NCI-H510A treated with DMSO at 0.1 percent for 48 hours (cell line): Measurements from ENCODE around the gene OS9.

Experiments used
- DNase-seq: peaks from one replicate; lab custom pipeline; 2025; lab: John Stamatoyannopoulos, UW

Gene OS9

DNA sequence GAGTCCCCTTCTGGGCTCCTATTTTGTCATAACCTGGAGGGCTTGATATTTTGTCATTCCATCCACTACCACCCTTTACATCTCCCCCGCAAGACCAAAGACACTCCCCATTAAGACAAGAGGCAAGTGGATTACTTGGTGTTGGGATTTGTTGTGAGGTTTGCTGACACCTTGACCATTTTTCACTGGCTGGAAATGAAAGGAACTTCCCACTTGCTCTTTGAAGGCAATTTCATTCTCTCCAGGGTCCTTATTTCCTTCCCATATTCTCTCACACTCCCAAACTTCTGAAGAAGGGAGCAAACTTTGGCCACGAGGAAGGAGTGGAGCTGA is 29.7 kb downstream of the OS9 start:
- no peak for DNase-seq

DNA sequence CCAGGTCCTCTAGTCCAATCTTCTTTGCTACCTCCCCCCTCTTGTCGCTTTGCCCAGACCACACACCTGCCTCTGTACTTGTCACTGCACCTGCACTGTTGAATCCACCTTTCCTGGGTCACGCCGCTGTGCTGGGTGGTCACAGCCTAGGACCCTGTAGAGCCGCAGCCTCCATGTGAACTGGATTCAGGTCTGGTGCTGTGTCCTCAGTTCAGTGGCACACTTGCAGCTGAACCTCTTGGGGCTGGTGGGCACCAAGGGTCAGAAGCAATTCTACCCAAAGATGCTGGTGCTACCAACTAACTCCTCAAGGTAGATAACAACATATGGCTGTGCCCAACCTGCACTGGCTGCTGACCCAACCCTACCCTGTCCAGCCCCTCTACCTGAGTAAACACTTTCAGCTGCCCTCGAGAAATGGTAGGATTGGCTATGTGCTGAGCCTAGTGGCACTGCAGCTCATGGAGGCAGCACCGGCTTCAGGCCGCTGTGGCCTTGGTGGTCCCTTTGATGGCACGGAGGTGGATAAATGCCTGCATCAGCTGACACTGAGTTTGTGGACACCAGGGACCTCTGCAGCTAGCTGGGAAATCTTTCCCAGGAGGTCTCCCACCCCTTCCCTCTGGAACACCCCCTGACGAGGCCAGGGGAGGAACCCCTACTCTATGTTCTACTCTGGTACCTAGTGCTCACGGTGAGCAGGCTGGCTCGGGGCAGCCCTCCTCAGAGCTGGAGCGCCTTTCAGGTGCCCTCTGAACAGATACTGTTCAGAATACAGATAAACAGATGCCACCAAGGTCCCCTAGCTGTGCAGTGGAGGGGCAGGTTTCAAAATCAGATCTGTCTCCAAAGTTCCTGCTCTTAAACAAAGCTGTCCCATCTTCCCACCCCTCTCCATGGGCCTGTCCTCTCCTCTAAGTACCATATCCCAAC is 30.3 kb downstream of the OS9 start:
- DNase-seq = no peak

DNA sequence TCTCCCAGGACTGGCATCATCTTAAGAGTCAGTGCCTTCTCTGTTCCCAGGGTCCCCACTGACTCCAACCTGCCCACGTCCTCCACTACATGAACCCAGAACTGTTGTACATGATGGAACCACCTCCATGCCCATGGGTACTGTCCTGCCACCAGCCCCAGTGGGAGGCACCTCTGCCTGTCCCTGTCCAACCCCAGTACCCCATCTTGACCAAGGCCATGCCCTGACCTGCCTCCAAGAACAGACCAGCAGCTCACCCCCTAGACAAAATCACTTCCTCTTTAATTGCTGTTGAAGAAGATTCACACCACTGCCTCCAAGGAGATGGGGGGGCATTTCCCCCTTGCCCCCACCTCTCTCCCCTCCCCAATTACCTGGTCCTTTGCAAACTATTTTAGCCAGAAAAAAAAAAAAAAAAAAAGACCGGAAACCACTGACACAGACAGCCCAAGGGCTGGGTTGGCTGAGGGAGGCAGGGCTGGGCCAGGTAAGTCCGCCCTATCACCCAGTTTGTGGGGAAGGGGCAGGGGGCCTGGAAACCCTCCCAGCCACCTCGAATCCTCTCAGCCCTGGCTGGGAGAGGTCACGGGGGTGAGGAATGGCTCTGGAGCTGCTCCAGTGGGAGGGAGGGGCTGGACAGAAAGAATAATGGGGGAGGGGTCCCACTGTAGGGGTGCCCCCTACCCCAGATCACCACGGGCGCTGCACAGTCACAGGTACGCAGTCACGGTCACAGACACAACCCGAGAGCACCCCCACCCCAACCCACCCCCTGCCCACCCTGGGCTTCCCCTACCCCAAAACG is 31.2 kb downstream of the OS9 start:
- no peak for DNase-seq

DNA sequence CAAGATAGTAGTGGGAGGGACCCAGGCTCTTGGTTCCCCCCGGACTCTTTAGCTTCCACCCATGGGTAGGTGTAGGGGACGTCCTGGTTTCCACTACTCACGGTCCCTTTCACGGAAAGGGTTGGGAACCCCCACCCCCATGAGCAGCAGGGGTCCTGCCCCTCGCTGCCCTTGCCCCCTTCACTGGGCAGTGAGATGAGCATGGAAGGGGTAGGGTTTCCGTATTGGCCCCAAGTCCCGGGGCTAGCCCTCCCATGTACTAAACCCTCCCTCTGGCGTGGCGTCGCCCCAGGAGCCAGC is 31.9 kb downstream of the OS9 start:
- DNase-seq = no peak

DNA sequence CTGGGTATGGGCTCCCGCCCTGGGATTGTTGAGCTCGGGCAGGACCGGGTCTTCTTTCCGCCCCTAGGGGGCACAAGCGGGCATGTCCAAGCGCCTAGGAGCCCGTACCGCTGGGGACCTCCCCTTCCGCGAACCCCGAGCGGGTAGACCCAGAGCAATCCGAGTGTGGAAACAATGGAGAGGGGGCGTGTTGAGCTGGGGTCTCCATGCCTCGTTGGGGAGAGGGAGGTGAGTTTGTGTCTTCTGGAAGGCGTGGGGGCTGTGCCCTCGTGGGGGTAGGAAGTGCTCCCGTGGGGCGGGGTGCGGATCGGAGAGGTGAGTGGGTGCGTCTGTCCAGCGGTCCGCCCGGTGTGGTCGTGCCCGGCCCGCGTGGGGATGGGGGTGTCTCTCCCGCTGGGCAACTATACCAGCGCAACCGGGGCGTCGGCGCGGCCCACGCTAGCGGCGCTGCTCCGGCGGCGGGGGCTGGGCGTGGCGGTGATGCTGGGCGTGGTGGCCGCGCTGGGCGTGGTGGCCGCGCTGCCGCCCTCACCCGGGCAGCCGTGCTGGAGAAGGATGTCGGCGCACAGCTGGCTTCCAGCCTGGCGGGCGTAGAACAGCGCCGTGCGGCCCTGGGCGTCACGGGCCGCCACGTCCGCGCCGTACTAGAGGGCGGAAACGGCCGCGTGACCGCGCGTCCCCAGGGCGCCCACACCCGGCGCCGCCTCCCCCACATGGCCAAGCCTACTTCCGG is 32.4 kb downstream of the OS9 start:
- peak; percentile 91 for DNase-seq

DNA sequence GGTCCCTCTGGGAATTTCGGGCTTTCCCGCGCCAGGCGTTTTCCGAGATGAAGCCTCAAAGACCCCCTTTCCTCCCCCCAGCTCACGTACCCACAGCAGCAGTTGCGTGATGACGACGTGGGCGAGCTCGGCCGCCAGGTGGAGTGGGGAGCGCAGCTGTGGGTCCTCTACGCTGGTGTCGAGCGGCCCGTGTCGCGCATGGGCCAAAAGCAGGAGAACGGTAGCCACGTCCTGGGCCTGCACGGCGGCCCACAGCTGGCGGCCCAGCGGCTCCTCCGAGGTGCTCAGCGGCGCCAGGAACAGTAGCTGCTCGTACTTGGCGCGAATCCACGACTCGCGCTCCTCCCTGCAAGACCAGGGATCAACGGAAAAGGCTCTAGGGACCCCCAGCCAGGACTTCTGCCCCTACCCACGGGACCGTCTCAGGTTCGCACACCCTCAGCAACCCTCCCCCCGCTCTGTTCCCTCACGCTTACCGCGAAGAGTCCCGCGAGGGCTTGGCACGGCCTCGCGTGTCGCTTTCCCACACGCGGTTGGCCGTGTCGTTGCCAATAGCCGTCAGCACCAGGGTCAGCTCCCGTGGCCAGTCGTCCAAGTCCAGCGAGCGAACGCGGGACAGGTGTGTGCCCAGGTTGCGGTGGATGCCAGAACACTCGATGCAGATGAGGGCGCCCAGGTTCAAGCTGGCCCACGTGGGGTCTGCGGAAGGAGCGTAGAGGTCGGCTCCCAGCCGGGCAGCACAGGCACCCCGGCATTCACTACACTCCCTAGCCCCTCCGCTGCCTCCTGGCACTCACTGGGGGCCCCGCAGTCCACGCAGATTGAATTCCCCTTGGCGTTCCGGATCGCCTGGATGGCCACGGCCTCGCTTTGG is 33.2 kb downstream of the OS9 start:
- no peak for DNase-seq

DNA sequence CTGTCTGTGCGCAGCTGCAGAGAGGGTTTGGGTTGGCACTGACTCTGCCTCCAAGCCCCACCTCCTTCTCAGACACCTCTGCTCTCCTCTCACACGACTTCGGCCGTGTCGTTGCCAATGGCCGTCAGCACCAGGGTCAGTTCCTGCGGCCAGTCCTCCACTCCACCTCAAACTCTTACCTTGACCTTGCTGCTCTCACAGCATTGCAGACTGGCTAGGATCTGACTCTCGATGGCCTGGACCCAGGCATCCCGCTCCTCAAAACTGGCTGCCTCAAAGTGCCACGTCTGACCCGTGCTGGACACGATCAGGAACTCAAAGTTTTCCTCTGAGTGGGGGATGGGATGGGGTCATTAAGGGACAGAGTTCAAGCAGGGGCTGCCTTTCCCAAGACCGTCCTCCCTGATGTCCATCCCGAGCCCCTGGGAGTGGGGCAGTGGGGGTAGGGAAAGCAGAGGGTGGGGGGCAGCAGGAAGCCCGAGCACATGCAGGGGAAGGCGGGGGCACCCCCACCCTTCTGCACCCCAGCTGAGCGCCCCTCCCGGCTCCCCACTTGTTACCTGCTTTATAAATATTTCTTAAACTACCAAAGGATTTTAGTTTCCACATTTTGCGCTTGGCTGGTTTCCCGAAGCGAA is 33.9 kb downstream of the OS9 start:
- no peak for DNase-seq

DNA sequence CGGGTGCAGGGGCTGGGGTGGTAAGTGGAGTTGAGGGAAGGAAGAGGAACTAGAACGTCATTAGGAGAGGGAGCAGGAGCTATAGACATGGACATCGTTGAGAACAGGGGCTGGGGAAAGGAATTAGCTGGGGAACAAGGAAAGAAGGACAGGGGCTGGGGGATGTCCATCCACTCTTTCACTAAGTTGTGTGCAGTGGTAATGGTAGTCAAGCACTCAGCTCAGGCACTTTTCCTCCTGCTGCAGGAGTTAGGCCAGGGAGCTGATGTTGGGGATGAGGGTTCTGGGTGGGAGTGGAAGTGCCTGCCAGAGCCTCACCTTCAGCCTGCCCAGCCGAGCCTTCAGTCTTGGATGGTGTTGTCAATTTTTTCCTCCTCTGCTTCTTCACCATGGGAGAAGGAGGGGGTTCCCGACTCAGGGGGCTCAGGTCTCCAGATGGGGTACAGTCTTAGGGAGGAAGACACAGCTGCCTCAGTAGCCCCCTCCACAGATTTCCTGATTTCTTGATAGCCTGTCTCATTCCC is 35.5 kb downstream of the OS9 start:
- DNase-seq = no peak

DNA sequence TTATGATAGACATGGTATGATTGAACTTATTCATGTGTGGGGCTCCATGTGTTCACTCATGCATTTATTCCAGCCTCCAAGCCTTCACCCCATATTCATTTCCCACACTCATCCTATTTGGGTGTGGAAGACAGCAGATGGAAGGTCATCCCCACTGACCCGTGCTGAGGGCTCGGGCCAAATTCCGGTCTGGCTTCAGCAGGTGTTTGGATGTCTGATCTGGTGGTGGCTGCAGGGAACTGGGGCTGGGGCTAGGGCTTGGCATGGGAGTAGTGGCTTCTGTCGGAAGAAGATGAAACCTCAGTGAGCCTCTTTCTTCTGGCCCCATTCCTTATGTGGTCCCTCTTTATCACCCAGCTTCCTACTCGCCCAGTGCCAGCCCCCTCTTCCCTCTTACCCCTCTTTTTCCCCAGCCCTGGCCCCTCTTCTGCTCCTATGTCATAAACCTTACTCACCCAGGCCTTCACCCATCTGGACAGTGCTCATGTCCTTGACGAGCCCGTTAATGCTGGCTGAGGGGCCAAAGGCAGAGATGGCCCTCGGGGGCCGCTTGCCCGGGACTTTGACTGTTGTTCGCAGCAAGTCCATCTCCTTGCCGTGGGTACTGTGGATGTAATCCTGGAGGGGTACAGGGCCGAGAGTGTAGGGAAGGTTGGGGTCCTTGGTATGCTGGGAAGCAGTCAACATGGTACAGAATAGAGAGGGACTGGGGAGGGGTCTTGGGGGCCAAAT is 36.6 kb downstream of the OS9 start:
- DNase-seq = no peak

DNA sequence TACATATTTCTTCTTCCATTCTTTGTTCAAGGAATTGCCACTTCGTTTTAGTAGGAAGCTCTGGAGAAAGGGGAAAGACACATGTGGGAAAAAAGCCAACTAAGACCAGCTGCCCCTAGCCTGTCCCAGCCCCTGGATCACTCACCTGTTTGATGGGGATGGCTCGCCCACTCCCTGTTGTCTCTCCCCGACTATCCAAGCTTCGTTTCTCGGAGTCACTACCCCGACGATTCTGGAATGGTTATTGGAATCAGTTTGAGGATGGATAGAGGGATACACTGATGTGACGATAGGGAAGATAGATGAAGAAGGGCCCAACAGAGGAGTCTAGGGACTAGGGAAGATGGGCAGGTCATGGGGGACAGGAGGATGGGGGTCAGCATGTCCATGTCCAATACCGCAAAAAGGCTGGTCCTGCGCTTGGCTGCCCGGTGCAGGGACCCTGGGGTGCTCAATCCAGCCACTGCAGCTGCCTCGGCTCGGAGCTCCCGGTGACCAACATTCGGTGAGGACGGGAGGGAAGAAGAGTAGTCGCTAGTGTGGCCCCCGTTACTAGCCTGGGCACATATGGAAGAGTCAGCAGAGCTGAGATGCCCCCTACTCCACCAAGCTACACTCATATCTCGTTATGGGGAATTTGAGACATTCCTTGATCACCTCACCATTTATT is 37.6 kb downstream of the OS9 start:
- no peak for DNase-seq

DNA sequence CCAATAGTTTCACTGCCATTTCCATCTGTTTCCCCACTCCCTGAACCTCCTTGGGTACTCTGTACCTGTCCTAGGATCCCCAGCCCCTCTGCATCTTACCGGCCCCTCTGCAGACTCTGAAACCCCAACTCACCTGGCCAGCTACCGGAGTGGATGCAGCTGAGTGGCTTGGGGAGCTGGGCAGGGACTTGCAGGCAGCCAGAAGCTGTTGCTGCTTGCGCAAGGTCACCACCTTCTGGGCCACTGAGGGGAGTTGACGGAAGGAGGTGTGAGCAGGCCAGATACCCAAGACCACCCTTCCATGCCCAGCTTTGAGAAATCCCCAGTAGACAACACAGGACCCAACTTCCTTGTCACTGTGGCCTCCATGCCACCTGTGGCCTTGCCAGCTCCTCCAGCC is 38.3 kb downstream of the OS9 start:
- no peak for DNase-seq

DNA sequence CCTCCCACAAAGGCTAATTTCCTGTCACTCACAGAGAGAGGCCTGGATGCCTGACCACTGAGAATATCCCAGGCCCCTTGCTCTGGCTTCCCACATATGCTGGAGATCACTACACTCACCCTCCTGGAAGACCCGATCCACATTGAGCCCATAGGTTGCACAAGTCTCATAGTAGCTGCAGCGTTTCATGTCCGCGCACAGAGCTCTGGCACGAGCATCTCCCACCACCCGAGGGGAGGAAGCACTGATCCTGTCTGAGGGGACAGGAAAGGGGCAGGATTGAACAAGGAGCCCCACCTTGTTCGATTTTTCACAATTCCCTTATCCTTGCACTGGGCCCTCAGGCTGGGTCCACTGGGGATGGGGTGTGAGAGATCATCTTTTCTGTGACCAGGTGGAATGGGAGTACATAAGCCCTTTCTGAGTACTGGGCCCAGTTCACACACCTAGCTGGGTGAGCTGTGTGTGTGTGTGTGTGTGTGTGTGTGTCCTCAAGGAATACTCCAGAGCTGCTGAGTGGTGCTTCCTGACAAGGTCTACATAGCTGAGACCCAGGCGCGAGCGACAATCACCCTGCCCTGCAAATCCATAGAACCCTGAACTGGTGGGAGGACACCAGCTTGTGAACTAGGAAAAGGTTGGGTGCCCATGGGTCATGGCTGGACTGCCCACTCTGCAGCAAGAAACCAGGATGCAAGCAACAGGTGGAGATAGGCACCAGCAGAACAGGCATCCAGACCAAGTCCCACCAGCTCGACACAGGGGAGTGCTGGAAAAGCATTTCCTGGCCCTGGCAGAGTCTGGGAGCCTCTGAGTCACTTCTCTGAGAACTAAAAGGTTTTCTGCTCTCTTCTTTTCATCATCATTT is 39.0 kb downstream of the OS9 start:
- DNase-seq = no peak

DNA sequence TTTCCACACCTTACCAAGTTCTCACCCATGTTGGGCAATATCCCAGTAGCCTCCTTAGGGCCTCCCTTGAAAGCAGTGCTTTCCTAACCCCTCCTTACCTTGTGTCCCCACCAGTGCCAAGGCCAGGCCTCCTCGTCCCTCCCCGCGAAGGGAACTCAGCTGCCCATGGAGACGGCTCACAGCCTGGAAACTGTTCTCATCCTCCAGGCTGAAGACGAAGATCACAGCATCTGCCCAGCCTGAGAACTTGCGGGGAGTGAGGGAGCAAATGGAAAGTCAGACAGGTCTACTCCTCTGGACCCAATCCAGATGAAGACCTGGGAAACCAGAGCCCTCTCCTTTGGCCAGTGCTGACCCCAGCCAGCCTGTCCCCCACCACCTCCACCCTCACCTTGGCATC is 40.0 kb downstream of the OS9 start:
- DNase-seq = no peak

DNA sequence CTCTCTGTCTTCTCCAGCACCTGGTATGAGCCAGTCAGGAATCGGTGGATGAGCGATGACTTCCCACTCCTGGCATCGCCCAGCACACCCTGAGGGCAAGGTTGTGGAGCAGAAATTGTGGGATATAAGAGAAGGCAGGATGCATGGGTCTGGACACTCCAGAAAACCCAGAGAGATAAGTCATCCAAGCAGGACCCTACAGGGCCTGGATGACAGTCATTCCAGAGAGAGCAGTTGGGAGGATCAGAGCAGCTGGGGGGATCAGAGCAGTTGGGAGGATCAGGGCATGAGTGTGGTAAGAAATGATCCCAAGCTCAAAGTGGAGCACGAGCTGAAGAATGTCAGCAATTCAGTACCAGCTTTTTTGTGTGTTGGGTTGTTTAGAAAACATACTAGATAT is 40.7 kb downstream of the OS9 start:
- DNase-seq = no peak

DNA sequence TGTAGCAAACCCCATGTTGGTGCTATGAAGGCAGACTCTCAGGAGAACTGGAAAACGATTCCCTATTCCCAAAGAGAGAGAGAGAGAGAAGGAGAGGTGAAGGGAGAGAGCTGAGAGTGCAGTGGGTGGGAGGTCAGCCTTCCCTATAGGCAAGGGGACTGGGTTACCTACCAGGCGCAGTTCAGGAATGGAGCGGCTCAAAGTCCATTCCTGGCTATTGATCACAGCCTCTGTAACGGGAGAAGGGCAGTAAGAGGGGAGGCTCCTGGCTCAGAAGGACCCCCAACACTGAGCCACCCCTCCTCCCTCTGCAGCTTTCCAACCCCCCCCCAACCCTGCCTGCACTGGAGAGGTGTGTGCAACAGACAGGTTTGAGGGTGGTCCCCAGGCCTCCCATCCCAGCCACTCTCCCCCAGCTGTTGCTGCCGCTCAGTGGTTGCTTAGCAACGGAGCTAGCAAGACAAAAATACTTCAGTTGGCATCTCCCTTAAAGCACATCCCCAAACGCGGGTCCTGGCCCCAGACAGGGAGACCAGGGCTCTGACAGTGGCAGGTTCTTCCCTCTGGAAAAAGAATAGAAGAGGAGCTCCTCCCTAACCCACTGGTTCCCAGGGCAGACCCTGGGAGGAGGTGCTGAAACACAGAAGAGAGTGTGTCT is 41.4 kb downstream of the OS9 start:
- no peak for DNase-seq

DNA sequence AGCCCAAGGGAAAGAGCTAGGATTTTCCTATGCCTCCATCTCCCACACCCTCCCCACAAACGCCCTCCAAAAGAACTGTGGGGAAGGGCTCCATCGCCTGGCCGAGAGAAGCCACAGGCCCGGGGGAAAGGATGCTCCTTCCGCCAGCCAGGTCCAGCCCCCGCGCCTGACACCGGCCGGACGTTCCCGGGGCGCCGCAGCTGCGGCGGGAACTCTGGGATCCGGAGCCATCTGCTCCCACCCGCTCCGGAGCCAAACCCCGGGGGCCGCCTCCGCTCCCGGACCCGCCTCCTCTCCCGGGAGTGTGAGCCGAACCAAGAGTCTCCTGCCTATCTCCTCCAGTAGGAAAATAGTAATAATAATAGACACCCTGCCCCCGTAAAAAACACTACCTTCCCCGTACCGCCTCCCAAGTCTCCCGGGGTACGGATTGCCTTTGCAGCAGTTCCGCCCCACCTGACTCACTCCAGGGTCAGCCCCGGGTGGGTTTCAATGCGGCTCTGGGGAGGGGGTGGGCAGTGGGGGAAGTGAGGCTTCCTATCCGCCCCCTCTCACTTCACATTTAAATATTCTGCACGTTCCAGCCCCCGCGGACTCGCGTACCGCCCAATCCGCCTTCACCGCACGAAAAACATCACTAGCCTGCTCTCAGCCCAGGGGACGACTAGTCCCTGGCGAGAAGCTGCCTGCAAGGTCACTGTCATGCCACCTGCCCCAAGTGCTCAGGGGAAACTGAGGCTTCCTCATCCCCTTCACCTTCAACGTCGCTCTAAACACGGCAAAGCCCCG is 42.2 kb downstream of the OS9 start:
- DNase-seq = peak; percentile 66

DNA sequence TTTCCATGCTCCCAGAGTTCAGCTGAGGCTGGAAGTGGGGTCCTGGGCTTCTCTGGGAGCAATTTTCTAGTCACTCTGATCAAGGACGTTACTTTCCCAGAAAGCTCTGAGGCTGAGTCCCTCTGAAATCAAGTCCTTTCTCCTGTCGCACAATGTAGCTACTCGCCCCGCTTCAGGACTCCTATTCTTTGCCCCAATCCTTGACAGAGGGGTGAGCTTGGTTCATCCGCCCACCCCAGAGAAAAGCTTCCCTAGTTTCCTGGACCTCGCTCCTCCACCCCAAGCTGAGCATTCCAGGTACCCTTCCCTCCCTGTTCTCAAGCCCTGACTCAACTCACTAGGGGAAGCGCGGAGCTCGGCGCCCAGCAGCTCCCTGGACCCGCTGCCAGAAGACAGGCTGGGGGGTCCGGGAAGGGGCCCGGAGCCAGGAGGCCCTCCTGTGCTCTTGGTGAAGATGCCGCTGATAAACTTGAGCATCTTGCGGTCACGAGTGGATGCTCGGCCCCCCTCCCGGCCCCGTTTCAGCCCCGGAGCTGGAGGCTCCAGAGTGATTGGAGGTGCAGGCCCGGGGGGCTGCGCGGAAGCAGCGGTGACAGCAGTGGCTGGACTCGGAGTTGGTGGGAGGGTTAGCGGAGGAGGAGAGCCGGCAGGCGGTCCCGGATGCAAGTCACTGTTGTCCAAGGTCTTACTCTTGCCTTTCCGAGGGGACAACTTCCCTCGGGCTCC is 43.0 kb downstream of the OS9 start:
- no peak for DNase-seq
